Muscle layer of duodenum (tissue), 2 donors: Measurements from ENCODE around the gene CCBE1.

Source experiments
- H3K27ac ChIP-seq: one replicate; pipeline ENCODE4 v1.7.0; 2013; ENCODE audit warnings: mild to moderate bottlenecking, low read length
- H3K27me3 ChIP-seq: one replicate; pipeline ENCODE4 v1.7.0; 2013; ENCODE audit warnings: low read depth, mild to moderate bottlenecking, control low read depth, low read length
- H3K36me3 ChIP-seq, 2 donors: one replicate each; pipeline ENCODE4 v1.7.0; 2013; ENCODE audit warnings: low read length in 2 of 2, control low read depth in 1 of 2, mild to moderate bottlenecking in 1 of 2; ENCODE audit not compliant: insufficient read depth in 2 of 2, control insufficient read depth in 1 of 2
- H3K4me1 ChIP-seq, 2 donors: one replicate each; pipeline ENCODE4 v1.7.0; 2013; ENCODE audit warnings: low read length in 2 of 2, mild to moderate bottlenecking in 2 of 2, control low read depth in 1 of 2, moderate library complexity in 1 of 2; ENCODE audit not compliant: insufficient read depth in 2 of 2, control insufficient read depth in 1 of 2
- H3K4me3 ChIP-seq, 2 donors: one replicate each; pipeline ENCODE4 v1.7.0; 2013; ENCODE audit warnings: low read length in 2 of 2, low read depth in 1 of 2, mild to moderate bottlenecking in 1 of 2
- H3K9me3 ChIP-seq, 2 donors: one replicate each; pipeline ENCODE4 v1.7.0; 2013; ENCODE audit warnings: low read length in 2 of 2, control low read depth in 1 of 2, mild to moderate bottlenecking in 1 of 2; ENCODE audit not compliant: control insufficient read depth in 1 of 2
- donor health status: healthy.

The CCBE1 gene

DNA sequence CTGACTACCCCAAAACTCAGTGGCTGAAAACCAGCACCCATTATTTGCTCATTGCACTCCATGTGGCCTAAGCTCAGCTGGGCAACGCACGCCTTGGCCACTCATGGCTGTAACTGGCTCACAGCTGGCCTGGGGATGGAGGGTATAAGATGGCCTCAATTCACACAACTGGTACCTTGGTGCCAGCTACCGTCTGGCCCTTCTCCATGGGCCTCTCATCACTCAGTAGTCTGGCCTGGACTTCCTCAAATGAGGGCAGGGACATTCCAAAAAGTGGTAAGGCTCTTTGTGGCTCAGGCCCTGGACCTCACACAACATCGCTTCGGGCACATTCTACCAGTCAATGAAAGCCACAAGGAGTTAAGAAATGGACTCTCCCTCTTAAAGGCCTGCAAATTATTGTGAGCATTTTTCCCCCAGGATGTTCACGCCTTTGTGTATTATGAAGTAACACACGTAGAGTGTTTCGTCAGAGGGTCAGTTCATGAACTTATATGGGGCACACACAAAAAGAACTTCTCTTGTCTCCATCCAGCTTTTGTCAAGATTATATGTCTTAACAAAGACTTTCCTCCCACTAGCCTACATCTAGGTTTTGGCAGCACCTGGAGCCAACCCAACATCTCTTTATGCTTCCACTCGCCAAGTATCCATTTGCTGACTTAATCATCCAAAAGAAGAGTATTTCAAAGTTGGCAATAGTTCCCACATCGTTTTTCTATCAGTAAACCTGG is 145.2 kb downstream of the CCBE1 start:
- H3K4me1 ChIP-seq: peaks cover 0 to 13% of the 10 kb centered on the region in 2 donors
- H3K27me3 ChIP-seq: no peaks in the 10 kb centered on the region
- H3K36me3 ChIP-seq: no peaks in the 10 kb centered on the region
- H3K9me3 ChIP-seq: no peaks in the 10 kb centered on the region
- H3K4me3 ChIP-seq: no peak overlapping the region
- no peak overlapping the region for H3K27ac ChIP-seq

DNA sequence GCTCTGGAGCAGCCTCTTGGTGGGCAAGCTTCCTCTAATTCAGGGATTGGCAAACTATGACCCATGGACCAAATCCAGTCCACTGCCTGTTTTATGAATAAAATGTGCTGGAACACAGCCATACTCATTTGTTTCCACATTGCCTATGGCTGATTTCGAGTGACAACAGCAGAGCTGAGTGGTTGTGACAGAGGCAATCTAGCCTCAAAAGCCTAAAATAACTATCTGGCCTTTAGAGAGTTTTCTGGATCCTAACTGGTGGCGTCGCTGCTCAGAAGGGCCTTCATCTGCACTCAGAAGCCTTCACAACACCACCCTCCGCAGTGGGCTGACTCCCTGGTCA is 147.1 kb downstream of the CCBE1 start:
- H3K9me3 ChIP-seq: no peaks in the 10 kb centered on the region
- H3K4me1 ChIP-seq: peaks cover 0 to 7% of the 10 kb centered on the region in 2 donors
- H3K27me3 ChIP-seq: no peaks in the 10 kb centered on the region
- no peaks in the 10 kb centered on the region for H3K36me3 ChIP-seq
- no peak overlapping the region for H3K27ac ChIP-seq
- H3K4me3 ChIP-seq: no peak overlapping the region

DNA sequence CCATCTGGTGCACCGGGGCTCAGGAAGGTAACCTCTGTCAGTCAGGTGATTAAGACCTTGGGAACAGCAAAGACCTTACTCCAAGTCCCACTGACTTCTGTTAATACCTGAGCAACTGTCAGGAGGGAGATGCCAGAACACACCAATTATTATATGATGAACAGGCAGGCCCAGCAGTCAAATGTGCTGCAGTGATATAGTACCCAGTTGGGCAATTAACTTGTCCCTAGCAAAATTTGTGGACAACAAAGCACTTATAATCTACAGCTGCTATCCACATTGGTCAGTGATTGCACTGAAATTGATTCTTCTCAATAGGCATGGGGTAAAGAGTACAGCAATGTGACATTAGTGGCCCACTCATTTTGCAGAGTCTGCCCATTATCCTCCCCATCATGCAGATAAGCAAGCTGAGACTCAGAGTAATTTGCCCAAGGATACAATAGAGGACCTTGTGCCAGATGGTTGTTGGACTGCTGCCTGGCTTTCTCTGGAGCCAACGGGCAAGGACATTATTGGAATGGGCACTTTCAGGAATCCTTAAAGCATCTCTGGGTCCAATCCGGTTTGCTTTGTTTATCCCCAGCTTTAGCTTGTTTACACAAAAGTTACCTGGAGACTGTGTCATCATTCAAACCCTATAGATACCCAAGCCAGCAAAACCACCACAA is 147.6 kb downstream of the CCBE1 start:
- Histone ChIP-seq H3K9me3 (no peaks in the 10 kb centered on the region), H3K36me3 (no peaks in the 10 kb centered on the region), H3K27me3 (no peaks in the 10 kb centered on the region), H3K4me3 (no peak overlapping the region), H3K4me1 (peaks cover 0 to 7% of the 10 kb centered on the region in 2 donors), H3K27ac (no peak overlapping the region)

DNA sequence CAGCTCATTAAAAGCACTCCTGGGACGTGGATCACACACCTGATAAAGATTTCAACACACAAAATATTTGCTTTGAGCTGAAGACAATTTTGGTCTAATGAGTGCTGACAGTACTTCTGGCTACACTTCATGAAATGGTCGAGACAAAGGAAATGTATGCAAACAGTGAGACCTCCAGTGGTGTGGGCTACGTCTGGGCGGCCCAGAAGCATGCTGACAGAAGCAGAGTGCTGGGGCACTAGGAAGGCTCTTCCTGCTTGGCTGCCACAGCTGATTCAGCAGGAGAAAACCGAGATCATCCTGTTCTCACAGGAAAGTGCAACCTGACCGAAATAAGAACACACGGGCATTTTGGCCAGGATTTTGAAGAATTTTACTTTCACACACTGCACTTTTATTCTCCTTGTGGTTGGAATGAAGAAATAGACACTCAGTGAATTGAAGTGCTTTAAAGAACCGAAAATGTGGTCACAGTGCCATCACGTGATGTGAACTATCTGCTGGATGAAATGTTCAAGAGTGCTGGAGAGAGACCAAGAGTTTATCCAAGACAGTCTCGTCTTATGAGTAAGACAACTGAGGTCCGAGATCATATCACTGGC is 149.5 kb downstream of the CCBE1 start:
- H3K4me1 ChIP-seq: peaks cover 0 to 7% of the 10 kb centered on the region in 2 donors
- H3K36me3 ChIP-seq: no peaks in the 10 kb centered on the region
- no peak overlapping the region for H3K4me3 ChIP-seq

DNA sequence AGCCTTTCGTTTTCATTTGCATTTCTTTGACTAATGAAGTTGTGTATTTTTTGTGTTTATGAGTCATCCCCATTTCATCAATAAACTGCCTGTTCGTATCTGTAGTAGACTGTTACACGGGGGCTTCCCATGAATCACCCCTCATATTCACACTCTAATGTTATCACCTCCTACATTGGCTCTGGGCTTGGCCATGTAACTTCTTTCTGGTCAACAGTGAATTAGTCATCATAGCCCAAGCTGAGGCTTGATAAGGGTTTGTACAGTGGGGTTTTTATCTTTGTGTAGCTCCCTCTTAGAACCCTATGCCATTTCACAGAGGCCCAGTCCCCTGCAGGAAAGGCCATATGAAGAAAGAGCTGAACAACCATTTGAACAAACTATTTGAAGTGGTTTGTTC is 151.0 kb downstream of the CCBE1 start:
- Histone ChIP-seq H3K4me1 (peaks cover 0 to 7% of the 10 kb centered on the region in 2 donors), H3K9me3 (no peaks in the 10 kb centered on the region), H3K4me3 (no peak overlapping the region), H3K36me3 (no peaks in the 10 kb centered on the region), H3K27me3 (no peaks in the 10 kb centered on the region), H3K27ac (no peak overlapping the region)

More for the DNA sequence above, 149.5 kb downstream of the CCBE1 start:
- no peaks in the 10 kb centered on the region for H3K27me3 ChIP-seq
- no peak overlapping the region for H3K27ac ChIP-seq
- H3K9me3 ChIP-seq: no peaks in the 10 kb centered on the region

DNA sequence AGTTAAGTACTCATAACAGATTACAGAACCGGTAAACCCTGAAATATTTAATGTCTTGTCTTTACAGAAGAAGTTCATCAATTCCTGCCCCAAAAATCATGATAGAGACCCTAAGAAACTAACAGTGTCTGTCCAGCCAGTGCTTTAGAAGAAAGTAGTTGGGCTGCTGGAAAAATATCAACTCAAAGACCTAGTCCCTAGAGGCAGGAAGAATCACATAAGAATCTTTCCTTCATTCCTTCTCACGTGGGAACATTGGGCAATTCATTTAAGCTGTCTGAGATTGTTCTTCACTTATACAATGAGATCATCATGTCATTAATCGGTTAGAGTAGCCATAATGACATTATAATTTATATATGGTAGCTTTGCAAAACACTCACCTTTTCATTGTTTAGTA is 156.4 kb downstream of the CCBE1 start:
- H3K4me1 ChIP-seq: no peaks in the 10 kb centered on the region
- H3K4me3 ChIP-seq: no peak overlapping the region
- H3K9me3 ChIP-seq: no peaks in the 10 kb centered on the region
- no peaks in the 10 kb centered on the region for H3K36me3 ChIP-seq
- H3K27ac ChIP-seq: no peak overlapping the region
- no peaks in the 10 kb centered on the region for H3K27me3 ChIP-seq

DNA sequence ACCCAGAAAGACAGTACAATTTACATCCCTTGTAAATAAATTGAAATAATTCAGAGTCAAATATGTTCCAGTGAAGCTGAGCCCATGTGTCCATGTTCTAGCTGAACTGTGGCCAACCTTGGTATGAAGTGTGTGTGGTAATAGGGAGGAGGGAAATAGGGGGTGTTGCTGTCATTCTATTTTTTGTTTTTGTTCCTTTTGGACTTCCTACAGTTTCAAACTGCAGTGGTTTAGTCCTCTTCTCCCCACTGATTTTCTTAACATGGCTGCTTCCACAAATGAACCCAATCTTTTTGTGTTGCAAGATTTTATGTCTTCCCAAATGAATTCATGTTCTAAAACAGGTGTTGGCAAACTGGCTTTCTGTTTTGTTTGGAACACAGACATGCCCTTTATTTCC is 156.9 kb downstream of the CCBE1 start:
- Histone ChIP-seq H3K36me3 (no peaks in the 10 kb centered on the region), H3K4me1 (no peaks in the 10 kb centered on the region), H3K9me3 (no peaks in the 10 kb centered on the region), H3K27ac (no peak overlapping the region), H3K4me3 (no peak overlapping the region), H3K27me3 (no peaks in the 10 kb centered on the region)

DNA sequence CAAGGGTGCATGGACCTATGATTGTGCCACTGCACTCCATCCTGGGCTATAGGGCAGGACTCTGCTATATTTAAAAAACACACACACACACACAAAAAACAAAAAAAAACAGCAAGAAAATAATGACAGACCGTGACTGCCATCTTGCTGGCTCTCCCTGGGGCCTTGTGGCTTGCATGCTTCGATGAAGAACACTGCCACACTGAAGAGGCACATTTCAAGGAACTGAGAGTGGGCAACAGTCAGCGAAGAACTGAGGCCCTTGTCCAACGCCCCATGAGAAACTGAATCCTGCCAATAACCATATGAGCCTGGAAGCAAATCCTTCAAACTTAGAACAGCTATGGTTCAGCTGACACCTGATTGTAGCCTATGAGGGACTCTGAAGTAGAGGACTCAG is 158.1 kb downstream of the CCBE1 start:
- no peak overlapping the region for H3K4me3 ChIP-seq

DNA sequence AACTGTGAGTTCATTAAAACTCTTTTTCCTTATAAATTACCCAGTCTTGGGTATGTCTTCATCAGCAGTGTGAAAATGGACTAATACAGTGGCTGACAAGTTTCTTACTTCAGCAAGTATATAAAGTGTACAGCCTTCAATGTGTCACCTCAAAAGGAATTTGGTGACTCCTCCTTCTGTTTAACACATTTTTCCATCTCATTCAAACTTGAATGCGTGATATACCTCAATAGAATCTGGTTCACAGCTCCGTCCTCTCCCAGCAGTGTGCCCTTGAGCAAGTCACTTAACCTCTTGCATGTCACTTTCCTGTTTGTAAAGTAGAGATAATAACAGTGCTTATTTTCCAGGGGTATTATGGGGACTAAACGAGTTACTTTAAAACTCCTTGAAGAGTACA is 159.6 kb downstream of the CCBE1 start:
- Histone ChIP-seq H3K27ac (no peak overlapping the region), H3K4me3 (no peak overlapping the region), H3K36me3 (no peaks in the 10 kb centered on the region), H3K27me3 (no peaks in the 10 kb centered on the region), H3K9me3 (no peaks in the 10 kb centered on the region), H3K4me1 (no peaks in the 10 kb centered on the region)

More for the DNA sequence above, 158.1 kb downstream of the CCBE1 start:
- H3K27me3 ChIP-seq: no peaks in the 10 kb centered on the region
- no peaks in the 10 kb centered on the region for H3K4me1 ChIP-seq
- H3K9me3 ChIP-seq: no peaks in the 10 kb centered on the region
- no peak overlapping the region for H3K27ac ChIP-seq
- no peaks in the 10 kb centered on the region for H3K36me3 ChIP-seq

DNA sequence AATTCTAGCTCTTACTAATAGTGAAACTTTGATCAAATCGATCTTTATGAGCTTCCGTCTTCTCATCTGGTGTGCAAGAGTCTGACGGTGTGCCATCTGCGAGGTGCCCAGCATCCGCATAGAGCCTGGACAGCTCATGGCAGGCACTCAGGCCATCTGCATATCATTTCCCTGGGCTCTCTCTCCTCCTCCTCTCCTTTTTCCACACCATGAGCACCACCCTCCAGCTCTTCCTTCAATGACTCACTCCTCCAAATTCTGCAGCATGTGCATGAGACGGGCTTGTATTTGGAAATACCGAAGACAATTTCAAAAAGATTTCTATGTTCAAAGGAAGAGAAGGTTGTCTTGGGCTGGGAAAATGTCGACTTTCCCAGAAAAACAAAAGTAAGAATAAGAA is 161.1 kb downstream of the CCBE1 start:
- Histone ChIP-seq H3K27me3 (no peaks in the 10 kb centered on the region), H3K9me3 (no peaks in the 10 kb centered on the region), H3K4me1 (no peaks in the 10 kb centered on the region), H3K36me3 (no peaks in the 10 kb centered on the region), H3K4me3 (no peak overlapping the region), H3K27ac (no peak overlapping the region)

DNA sequence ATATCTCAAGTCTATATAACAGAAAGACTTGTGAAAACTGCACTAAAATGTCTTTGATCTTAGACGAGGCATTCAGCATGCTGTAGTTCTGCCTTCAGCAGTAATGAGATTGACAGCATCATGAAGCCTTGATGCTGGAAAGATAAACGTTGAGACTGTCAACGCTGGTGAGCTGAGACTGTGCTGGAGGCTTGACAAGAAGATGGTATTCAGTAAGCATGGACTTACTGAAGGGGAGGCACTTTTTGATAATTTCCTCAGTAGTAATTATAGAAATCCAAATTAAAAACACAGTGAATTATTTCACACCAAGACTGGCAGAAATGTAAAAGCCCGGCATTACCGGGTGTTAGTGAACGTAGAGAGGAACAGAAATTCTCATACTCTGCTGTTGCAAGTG is 162.2 kb downstream of the CCBE1 start:
- no peaks in the 10 kb centered on the region for H3K27me3 ChIP-seq
- H3K27ac ChIP-seq: no peak overlapping the region
- H3K36me3 ChIP-seq: no peaks in the 10 kb centered on the region
- H3K9me3 ChIP-seq: no peaks in the 10 kb centered on the region
- no peaks in the 10 kb centered on the region for H3K4me1 ChIP-seq
- H3K4me3 ChIP-seq: no peak overlapping the region
